Dermis microvascular lymphatic vessel endothelial cell (primary cell): ENCODE data around the gene XRCC4. TPM values are rescaled to one million over a fixed set of nuclear protein-coding genes. Genes with fewer than 3 reads are reported as not detected.

Experiments
- DNase-seq, 2 donors: peaks; one replicate each; pipeline versions ENCODE4 v3.0.0 to v3.0.0-alpha.2; 2010; ENCODE audit warnings: low read depth in 2 of 2
- total RNA-seq: library from RNA; depleted of rRNA; stranded (reverse); fragments of >200 nt; gene quantifications from 2 replicates; pipeline ENCODE4 v1.2.1, GENCODE V29; 2014

The XRCC4 gene
- total RNA-seq, 1 donor from 2014 or later = 4.5 TPM

- no peak for DNase-seq
Observed at GRCh38 chr5:83071286-83072051, 5.9 kb upstream of the XRCC4 start.

DNA sequence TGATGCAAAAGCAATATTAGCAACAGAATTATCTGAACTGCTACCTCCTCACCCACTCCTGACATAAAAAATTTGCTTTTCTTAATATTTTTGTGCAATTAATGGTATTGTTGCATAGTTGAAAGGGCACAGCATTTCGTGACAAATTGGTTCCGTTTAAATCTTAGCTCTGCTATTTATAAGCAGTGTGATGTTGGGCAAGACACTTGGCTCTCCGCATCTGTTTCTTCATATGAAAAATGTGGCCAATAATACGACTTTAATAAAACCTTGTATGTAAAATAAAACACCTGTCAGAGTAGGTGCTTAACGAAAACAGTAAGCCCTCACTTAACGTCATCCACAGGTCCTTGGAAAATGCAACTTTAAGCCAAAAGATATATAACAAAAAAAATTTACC lies 4.4 kb upstream of the XRCC4 start:
- DNase-seq = no peak

- DNase-seq = peak; percentile 2 to 7
Observed at GRCh38 chr5:83077662-83078261, 415 bp downstream of the XRCC4 start.

DNA sequence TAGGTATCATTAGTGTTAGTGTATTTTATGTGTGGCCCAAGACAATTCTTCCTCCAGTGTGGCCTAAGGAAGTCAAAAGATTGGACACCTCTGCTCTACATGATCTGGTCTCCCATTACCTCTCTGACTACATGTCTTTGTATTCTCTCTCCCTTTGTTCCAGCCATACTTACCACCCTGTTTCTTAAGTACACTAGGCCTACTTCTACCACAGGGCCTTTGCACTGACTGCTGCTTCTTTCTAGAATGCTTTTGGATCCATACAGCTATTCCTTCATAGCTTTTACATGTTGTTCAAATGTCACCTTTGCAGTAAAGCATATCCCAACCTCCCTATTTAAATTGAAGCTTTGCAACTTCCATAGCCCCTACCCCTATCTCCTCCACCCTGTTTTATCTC lies 5.4 kb downstream of the XRCC4 start:
- no peak for DNase-seq

GRCh38 chr5:83084336-83084735 lies 7.0 kb downstream of the XRCC4 start:
- no peak for DNase-seq

DNA sequence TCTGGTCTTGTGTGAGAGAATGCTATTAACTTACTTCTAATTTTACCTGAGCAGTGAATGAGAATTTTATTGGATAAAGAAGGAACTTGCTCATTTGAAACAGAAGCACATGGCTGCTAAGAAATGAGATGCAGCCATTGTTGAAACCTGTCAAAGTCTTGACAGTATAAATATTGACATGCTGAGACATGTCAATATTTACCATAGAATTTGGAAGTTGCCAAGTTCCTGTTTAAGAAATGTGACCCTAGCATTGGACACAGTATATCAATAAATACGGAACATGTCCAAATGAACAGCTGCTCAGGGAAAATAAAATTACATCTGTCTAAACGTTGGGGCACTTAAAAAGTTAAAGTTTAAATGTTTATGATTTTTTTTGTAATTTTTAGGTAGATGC lies 7.8 kb downstream of the XRCC4 start:
- no peak for DNase-seq

- DNase-seq = no peak
Observed at GRCh38 chr5:83090169-83090568, 12.8 kb downstream of the XRCC4 start.

- no peak for DNase-seq
Observed at GRCh38 chr5:83092619-83093018, 15.3 kb downstream of the XRCC4 start.

DNA sequence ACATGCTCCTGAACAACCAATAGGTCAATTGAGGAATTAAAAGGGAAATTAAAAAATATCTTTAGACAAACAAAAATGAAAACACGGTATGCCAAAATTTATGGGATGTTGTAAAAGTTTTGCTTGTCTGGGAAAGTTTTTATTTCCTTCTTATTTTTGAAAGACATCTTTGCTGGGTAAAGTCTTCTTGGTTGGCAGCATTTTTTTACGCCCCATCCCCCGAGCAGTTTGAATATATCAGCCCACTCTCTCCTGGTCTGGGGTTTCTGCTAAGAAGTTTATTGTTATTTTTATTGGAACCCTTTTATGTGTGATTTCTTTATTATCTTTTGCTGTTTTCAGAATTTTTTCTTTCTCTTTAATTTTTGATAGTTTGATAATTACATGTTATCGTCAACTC lies 16.3 kb downstream of the XRCC4 start:
- no peak for DNase-seq

DNA sequence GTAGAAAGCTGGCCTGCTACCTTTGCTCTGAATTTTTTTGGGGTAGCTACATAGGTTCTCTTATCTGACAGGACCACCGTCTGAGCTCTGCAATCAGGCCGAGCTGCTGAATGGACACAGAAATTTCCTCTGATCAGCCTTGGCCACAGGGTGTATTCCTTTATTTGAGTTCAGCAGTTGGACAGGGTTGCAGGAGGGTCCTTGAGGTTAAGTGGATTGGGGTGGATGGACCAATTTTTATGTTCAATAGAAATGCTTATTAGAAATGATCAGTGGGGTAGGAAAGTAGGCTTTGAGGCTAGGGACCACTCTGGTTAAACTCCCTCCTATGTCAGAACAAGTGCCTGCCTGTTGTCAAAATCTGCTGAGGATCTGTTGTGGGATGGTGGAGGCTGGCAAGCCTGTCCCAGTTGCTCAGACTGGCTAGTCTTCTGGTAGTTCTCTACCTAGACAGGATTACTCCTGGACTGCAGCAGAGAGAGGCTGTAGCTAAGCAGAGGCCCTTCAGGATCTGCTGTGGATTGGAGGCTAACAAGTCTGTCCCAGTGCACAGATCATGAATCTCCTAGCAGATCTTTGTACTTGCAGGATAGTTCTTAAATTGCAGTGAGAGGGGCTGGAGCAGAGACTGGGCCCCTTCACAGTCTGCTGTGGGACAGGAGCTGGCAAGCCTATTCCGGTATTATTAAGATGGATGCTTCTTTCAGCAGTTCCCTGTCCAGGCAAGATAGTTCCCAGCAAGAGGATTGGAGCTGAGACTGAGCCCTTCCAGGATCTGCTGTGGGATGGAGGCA lies 18.0 kb downstream of the XRCC4 start:
- DNase-seq = no peak

GRCh38 chr5:83095957-83096539 lies 18.7 kb downstream of the XRCC4 start:
- peak in 1 of 2 donors; percentile 55 for DNase-seq

DNA sequence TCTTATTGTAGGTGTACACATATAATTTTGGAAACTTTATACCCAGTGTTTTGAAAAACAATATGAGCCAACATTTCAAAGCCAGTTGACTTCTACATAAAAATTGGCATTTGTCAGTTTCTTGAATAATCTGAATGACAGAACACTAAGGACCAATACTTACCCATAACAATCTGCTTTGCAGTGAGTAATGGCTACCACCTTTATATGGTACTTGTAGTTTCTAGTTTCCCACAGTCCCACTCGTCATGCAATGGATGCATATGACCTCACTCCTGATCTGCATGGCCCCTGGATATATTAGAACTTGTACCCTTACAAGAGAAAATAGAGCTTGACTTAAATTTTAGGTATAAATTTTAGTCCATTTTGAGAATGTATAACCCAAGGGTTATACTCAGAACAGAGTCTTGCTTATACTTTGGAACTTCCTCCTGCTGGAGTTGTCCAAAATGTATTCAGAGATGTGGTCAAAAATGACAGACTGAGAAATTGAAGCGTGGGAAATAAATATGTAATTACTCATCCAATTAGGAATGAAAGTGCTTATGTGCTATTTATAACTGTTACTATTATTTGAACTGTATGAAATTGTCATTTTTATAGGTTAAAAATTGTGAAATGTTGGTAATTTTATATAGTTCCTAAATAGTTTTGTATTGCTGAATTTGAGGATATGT lies 19.5 kb downstream of the XRCC4 start:
- DNase-seq = no peak

DNA sequence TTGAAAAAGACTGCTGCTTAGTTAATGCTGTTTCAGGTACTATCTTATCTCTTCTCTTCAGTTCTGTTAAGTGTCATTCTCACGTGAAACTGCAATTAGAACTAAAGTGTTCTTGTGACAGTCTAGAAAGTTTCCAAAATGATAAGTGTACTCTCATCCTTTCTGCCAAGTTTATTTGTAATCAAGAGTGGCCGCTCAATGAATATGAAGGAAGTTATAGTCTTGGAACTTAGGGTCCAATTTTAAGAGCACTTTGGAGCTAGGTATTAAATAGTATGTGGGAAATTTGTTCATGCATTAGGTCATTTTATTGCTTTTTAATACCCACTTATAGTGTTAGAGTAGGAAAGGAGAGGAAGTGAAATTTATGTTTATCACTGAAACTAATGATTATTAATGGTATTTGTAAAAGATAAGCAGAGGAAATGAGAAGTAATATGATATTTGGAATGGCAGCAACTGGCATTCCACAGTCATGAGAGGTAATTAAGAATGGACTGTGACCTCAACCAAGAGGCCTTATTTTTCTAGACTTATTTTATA lies 20.4 kb downstream of the XRCC4 start:
- peak in 1 of 2 donors; percentile 25 for DNase-seq

- no peak for DNase-seq
Observed at GRCh38 chr5:83099001-83099400, 21.7 kb downstream of the XRCC4 start.

DNA sequence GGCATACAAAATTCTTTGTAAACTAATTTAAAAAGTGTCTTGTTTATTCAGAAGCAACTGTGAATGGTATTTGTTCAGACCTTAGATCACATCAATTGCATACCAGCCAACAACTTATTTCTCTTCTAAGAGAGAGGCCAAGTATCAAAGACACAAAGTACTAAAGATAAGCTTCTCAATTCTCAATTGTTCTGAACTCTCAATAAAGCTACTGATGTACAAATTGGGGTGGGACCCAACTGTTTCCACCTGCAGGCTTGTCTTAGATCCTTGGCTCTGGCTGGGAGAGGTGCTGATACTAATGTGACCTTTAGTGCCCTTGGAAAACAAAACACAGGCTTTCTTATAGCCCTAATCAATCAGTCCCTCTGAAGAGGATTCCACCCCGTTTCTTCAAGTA lies 22.1 kb downstream of the XRCC4 start:
- no peak for DNase-seq

DNA sequence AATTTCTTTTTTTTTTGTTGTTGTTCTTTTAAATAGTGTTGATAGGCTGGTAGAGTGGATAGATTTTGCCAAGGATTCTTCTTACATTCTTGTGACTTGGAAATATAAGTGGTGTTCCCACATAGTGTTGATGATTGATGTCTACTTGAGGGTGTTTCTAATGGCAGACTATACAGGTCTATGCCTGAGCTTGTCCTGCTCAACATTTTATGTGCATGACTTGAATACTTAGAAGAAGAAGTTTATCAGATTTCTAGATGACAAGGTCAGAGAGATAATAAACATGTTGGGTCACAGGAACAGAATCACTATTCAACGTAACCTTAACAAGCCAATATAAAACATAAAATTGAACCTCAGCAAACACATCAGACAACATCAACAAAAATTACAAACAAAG lies 24.2 kb downstream of the XRCC4 start:
- no peak for DNase-seq

DNA sequence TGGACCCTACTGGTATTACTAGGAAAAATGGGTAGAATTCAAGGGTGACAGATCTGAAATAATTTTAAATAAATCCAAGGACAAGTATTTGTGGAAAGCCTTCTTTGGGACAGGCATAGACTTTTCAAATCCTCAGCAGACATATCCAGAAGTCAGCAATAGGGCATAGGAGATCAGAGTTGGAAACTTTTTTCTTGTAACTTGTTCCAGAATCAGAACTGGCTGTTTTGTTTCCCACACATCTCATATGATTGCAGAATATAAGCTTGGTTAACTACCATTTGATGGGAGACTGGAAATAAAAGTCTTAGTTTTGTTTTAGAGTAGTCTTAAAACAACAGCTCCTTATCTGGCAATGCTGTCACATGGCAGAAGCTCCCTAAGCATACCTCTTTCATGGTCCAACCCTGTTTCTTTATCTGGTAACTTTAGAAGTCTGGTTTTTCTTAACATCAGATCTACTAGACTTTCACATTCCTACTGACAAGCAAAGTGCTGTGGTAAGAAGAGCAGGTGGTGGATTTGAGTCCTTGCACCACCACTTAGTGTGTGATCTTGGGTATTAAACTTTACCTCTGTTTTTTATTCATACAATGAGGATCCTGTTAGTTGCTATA lies 25.1 kb downstream of the XRCC4 start:
- DNase-seq = no peak

GRCh38 chr5:83104021-83104420 lies 26.7 kb downstream of the XRCC4 start:
- no peak for DNase-seq

DNA sequence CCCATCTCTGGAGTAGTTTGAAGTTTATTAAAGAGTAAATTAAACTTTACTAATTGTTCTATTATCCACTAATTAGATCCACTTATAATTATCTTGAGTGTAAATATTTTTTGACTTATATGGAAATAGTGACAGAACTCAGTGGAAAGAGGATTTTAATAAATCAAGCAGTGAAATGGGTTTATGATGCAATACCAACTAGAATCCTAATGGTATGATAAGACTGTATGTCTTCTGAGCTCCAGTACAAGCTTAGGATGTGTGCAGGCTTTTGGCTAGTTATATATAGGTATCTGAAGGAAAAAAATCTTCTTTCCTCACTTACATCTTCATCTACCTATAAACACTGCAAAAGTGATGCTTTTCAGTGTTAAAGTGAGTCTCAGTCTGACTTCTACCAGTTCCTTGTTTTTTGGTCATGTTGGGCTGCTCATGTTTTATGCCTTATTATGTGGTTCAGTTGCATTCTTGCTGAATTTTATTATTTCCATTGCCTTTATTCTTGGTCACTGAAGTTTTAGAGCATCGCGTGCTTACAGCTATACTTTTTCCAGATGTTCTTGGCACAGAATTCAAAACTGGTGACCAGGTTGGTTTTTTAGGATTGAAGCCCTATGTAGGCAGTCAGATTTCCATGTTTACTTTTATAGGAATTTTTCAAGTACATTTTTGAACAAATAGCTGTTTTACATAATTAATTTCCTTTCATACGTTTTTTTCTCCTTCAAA lies 30.5 kb downstream of the XRCC4 start:
- DNase-seq = no peak

DNA sequence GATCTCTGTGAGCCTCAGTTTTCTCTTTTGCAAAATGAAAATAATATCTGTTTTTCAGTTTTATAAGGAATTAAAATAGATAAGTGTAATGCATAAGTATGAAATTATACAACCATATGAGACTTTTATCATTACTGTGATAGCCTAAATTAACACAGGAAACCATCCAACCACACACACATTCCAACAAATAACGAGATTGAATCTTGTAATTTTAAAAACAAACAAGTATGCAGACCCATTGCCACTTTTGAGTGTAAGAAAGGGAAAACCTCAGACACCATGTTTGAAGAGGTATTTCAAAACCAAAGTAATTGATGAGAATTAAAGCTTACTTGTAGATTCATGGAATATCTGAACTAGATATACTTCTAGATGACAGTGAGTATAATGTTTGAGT lies 32.0 kb downstream of the XRCC4 start:
- DNase-seq = no peak
